HCT116 (cell line): ENCODE results near the gene RNU7-1. TPM values are rescaled to one million over a fixed set of nuclear protein-coding genes. Genes with fewer than 3 reads are reported as not detected.

Source experiments
- ATAC-seq: fragments of 200-7000 bp; cut with Tn5 transposase; 2 replicates; pipeline ENCODE4 v1.9.1; 2020; ENCODE audit warnings: mild to moderate bottlenecking, moderate library complexity
- BruUV-seq: library from RNA; stranded (reverse); fragments of 400-500 nt; replicated peaks from 2 replicates; lab custom pipeline; 2021; lab: Mats Ljungman, UMichigan
- CTCF ChIA-PET: fragments of 300-600 bp; sonication (Branson Sonifier 250); formaldehyde crosslinking; loops from one replicate; lab custom pipeline; 2021; ENCODE audit warnings: antibody characterized with exemption; lab: Charles Lee
- POLR2A ChIA-PET: fragments of 300-600, 350-600 bp; sonication (Branson Sonifier 250); formaldehyde crosslinking; loops from one replicate; lab custom pipeline; 2021; ENCODE audit warnings: antibody characterized with exemption; lab: Charles Lee
- RAD21 ChIA-PET, 2 experiments: fragments of 300-600 bp; sonication (Branson Sonifier 250); formaldehyde crosslinking; loops; one replicate each; lab custom pipeline; 2023; ENCODE audit warnings: low total read pairs in 2 of 2; ENCODE audit not compliant: uncharacterized antibody in 2 of 2, unreplicated experiment in 2 of 2, low non-redundant PET in 1 of 2; lab: Charles Lee
- DNase-seq: peaks from one replicate; pipeline ENCODE4 v3.0.0-alpha.2; 2010; ENCODE audit warnings: low read depth, low spot score
- H2AFZ ChIP-seq: fragments of 200-600 bp; shearing (Covaris generic), sonication (generic); 2 replicates; pipeline ENCODE4 v1.6.1; 2017; ENCODE audit warnings: low read depth, mixed run types, mixed read lengths, antibody characterized with exemption, low read length; ENCODE audit not compliant: poor library complexity, severe bottlenecking
- H3K27ac ChIP-seq: 2 replicates; pipeline ENCODE4 v1.5.1; 2012; ENCODE audit warnings: low read depth, low read length
- H3K27me3 ChIP-seq: fragments of 200-600 bp; sonication (generic); 2 replicates; pipeline ENCODE4 v1.6.1; 2016; ENCODE audit warnings: mixed run types, low read length, mixed read lengths; ENCODE audit not compliant: insufficient read depth
- H3K36me3 ChIP-seq, 2 experiments: fragments of 200-500 bp in 1 of 2; fragments of 200-600 bp in 1 of 2; sonication (Bioruptor generic) in 1 of 2; sonication (generic) in 1 of 2; 2 replicates each; pipeline versions ENCODE4 v1.5.1 to v1.6.1; 2014 to 2016; ENCODE audit warnings: low read length in 2 of 2, inconsistent platforms in 1 of 2, mixed read lengths in 1 of 2, mixed run types in 1 of 2; ENCODE audit not compliant: insufficient read depth in 2 of 2, control insufficient read depth in 1 of 2
- H3K4me1 ChIP-seq, 2 experiments: fragments of 200-600 bp in 1 of 2; sonication (generic) in 1 of 2; 2 replicates each; pipeline versions ENCODE4 v1.5.1 to v1.6.1; 2012 to 2017; ENCODE audit warnings: low read length in 2 of 2, inconsistent platforms in 1 of 2, mild to moderate bottlenecking in 1 of 2, mixed read lengths in 1 of 2, mixed run types in 1 of 2, moderate library complexity in 1 of 2; ENCODE audit not compliant: insufficient read depth in 2 of 2, control insufficient read depth in 1 of 2
- H3K4me2 ChIP-seq: fragments of 200-600 bp; sonication (generic); 2 replicates; pipeline ENCODE4 v1.6.1; 2017; ENCODE audit warnings: mixed run types, low read length, mixed read lengths
- H3K4me3 ChIP-seq, 2 experiments: fragments of 200-600 bp in 1 of 2; sonication (generic) in 1 of 2; replicated peaks in 1 of 2; 2 replicates each; pipeline ENCODE4 v1.5.1; 2011 to 2016; ENCODE audit warnings: low read length in 2 of 2, control low read depth in 1 of 2, low read depth in 1 of 2, mild to moderate bottlenecking in 1 of 2, mixed read lengths in 1 of 2, mixed run types in 1 of 2
- H3K79me2 ChIP-seq: fragments of 200-600 bp; sonication (generic); 2 replicates; pipeline ENCODE4 v1.6.1; 2017; ENCODE audit warnings: mild to moderate bottlenecking, mixed run types, low read length, moderate library complexity, mixed read lengths; ENCODE audit not compliant: insufficient read depth
- H3K9ac ChIP-seq: fragments of 200-600 bp; sonication (generic); 2 replicates; pipeline ENCODE4 v1.6.1; 2016; ENCODE audit warnings: low read length, mixed read lengths
- H3K9me2 ChIP-seq: fragments of 200-600 bp; sonication (generic), shearing (Covaris generic); 2 replicates; pipeline ENCODE4 v1.6.1; 2017; ENCODE audit warnings: mixed run types, mild to moderate bottlenecking, moderate library complexity; ENCODE audit not compliant: insufficient read depth
- H3K9me3 ChIP-seq, 2 experiments: fragments of 200-500 bp in 1 of 2; fragments of 200-600 bp in 1 of 2; sonication (Bioruptor generic) in 1 of 2; sonication (generic) in 1 of 2; 2 replicates each; pipeline ENCODE4 v1.6.1; 2014 to 2017; ENCODE audit warnings: low read length in 2 of 2, mixed read lengths in 2 of 2, inconsistent platforms in 1 of 2, low read depth in 1 of 2, mild to moderate bottlenecking in 1 of 2, mixed run types in 1 of 2, moderate library complexity in 1 of 2; ENCODE audit not compliant: control insufficient read depth in 1 of 2, insufficient read depth in 1 of 2
- H4K20me1 ChIP-seq: fragments of 200-600 bp; sonication (generic), shearing (Covaris generic); 2 replicates; pipeline ENCODE4 v1.6.1; 2017; ENCODE audit warnings: mixed run types, mild to moderate bottlenecking, moderate library complexity; ENCODE audit not compliant: insufficient read depth
- ATF3 ChIP-seq: IDR thresholded peaks from 2 replicates; pipeline ENCODE4 v1.6.1; 2012
- EGR1 ChIP-seq: IDR thresholded peaks from 2 replicates; pipeline ENCODE4 v1.6.1; 2012; ENCODE audit warnings: low read depth
- ELF1 ChIP-seq: IDR thresholded peaks from 2 replicates; pipeline ENCODE4 v1.6.1; 2012; ENCODE audit warnings: low read depth, borderline replicate concordance
- EZH2 ChIP-seq: fragments of 200-600 bp; sonication (generic); IDR thresholded peaks from 2 replicates; pipeline ENCODE4 v1.6.1; 2017; ENCODE audit warnings: antibody characterized with exemption, mixed run types
- JUND ChIP-seq: IDR thresholded peaks from 2 replicates; pipeline ENCODE4 v1.6.1; 2012
- MAX ChIP-seq: IDR thresholded peaks from 2 replicates; pipeline ENCODE4 v1.6.1; 2012
- POLR2AphosphoS5 ChIP-seq: IDR thresholded peaks from 2 replicates; pipeline ENCODE4 v1.6.1; 2011; ENCODE audit warnings: mild to moderate bottlenecking, low read depth, low read length, moderate library complexity
- SIN3A ChIP-seq: IDR thresholded peaks from 2 replicates; pipeline ENCODE4 v1.6.1; 2012; ENCODE audit warnings: low read depth
- SP1 ChIP-seq: IDR thresholded peaks from 2 replicates; pipeline ENCODE4 v1.6.1; 2012; ENCODE audit warnings: low read depth
- SRF ChIP-seq: IDR thresholded peaks from 2 replicates; pipeline ENCODE4 v1.6.1; 2012; ENCODE audit warnings: low read depth
- TCF7L2 ChIP-seq: IDR thresholded peaks from 2 replicates; pipeline ENCODE4 v1.7.0; 2011; ENCODE audit warnings: borderline replicate concordance, inconsistent platforms; ENCODE audit not compliant: insufficient read depth, insufficient read length; ENCODE audit errors: extremely low read depth
- ZFX ChIP-seq: fragments of 450-650 bp; IDR thresholded peaks from 2 replicates; pipeline ENCODE4 v1.6.1; 2017
- ZNF274 ChIP-seq: fragments of 200-500 bp; sonication (Bioruptor generic); IDR thresholded peaks from 2 replicates; pipeline ENCODE4 v1.6.1; 2014; ENCODE audit warnings: mild to moderate bottlenecking, low read depth, low read length, inconsistent platforms
- intact Hi-C: fragments of 100-400 bp; cut with micrococcal nuclease; formaldehyde crosslinking; loops from 2 replicates; pipeline ENCODE4 v1.10.0; 2022
- total RNA-seq: library from RNA; stranded (reverse); gene quantifications from one replicate; pipeline ENCODE4 v1.2.1, GENCODE V29; 2021; ENCODE audit not compliant: unreplicated experiment

The RNU7-1 gene
- total RNA-seq, 1 experiment from 2014 or later: not detected

- H3K4me2 ChIP-seq: no peak overlapping the region
- H3K79me2 ChIP-seq: peaks cover 11% of the 10 kb centered on the region
- no peaks in the 10 kb centered on the region for H3K27me3 ChIP-seq
- peak overlapping the region; percentile 99; the same call in 1 of the 2 replicates for H3K27ac ChIP-seq
- peaks cover 18 to 48% of the 10 kb centered on the region in 2 experiments for H3K4me1 ChIP-seq
- H3K4me3 ChIP-seq: no peak overlapping the region
- DNase-seq: no peak
- no peaks in the 10 kb centered on the region for H3K9me3 ChIP-seq
- peaks cover 0 to 9% of the 10 kb centered on the region in 2 experiments; a peak in 1 of 4 replicates for H3K36me3 ChIP-seq
- no peaks in the 10 kb centered on the region for H4K20me1 ChIP-seq
- POLR2A ChIA-PET: interaction anchor here (1.0 to 2.7 kb wide), 2 partner anchors 18 to 21 kb away, joined by 3 to 7 read pairs; partner anchors contain the start of genes C12orf57 and RNU7-1
- RAD21 ChIA-PET: interaction anchor here in 1 of 2 experiments (0.6 kb wide), 1 partner anchor 173 kb away, joined by 3 read pairs; no protein-coding TSS in a partner anchor
- no TSS peak for BruUV-seq
- no peak overlapping the region for H2AFZ ChIP-seq
- CTCF ChIA-PET: interaction anchor here (1.0 to 1.4 kb wide), 2 partner anchors 32 to 88 kb away, joined by 3 read pairs; no protein-coding TSS in a partner anchor
- no peak for ATAC-seq
- H3K9me2 ChIP-seq: no peaks in the 10 kb centered on the region
- H3K9ac ChIP-seq: no peak overlapping the region
- intact Hi-C loops: no loop called here
- TF ChIP-seq EZH2 (no peak), ZNF274 (no peak), MAX (no peak), ELF1 (no peak), SP1 (no peak), ZFX (no peak), SIN3A (no peak), JUND (no peak), ATF3 (no peak), SRF (no peak), TCF7L2 (no peak), POLR2AphosphoS5 (no peak), EGR1 (no peak)
These were observed 20.4 kb upstream of the RNU7-1 start for GRCh38 chr12:6923003-6923732.
